Rectal smooth muscle tissue (tissue), 1 donor: ENCODE data around the gene OR10G7.

Source experiments
- H3K27ac ChIP-seq: one replicate; pipeline ENCODE4 v1.7.0; 2013; ENCODE audit warnings: low read depth, low read length, inconsistent platforms
- H3K27me3 ChIP-seq: one replicate; pipeline ENCODE4 v1.7.0; 2013; ENCODE audit warnings: low read length; ENCODE audit not compliant: control insufficient read depth, insufficient read depth
- H3K36me3 ChIP-seq: one replicate; pipeline ENCODE4 v1.7.0; 2013; ENCODE audit warnings: low read length; ENCODE audit not compliant: control insufficient read depth, insufficient read depth
- H3K4me1 ChIP-seq: one replicate; pipeline ENCODE4 v1.7.0; 2013; ENCODE audit warnings: low read length; ENCODE audit not compliant: control insufficient read depth, insufficient read depth
- H3K4me3 ChIP-seq: one replicate; pipeline ENCODE4 v1.7.0; 2013; ENCODE audit warnings: low read length
- H3K9ac ChIP-seq: one replicate; pipeline ENCODE4 v1.7.0; 2013; ENCODE audit warnings: low read length

Gene OR10G7

GRCh38 chr11:124074554-124074953 lies 33.4 kb upstream of the OR10G7 start:
- Histone ChIP-seq H3K4me1 (no peaks in the 10 kb centered on the region), H3K9ac (no peak overlapping the region), H3K36me3 (no peaks in the 10 kb centered on the region), H3K4me3 (no peak overlapping the region), H3K27me3 (peaks cover 2% of the 10 kb centered on the region), H3K27ac (no peak overlapping the region)

- H3K9ac ChIP-seq = no peak overlapping the region
- H3K36me3 ChIP-seq = no peaks in the 10 kb centered on the region
- peaks cover 2% of the 10 kb centered on the region for H3K27me3 ChIP-seq
- no peak overlapping the region for H3K27ac ChIP-seq
- no peaks in the 10 kb centered on the region for H3K4me1 ChIP-seq
- no peak overlapping the region for H3K4me3 ChIP-seq
Observed at GRCh38 chr11:124072147-124072546, 31.0 kb upstream of the OR10G7 start.

DNA sequence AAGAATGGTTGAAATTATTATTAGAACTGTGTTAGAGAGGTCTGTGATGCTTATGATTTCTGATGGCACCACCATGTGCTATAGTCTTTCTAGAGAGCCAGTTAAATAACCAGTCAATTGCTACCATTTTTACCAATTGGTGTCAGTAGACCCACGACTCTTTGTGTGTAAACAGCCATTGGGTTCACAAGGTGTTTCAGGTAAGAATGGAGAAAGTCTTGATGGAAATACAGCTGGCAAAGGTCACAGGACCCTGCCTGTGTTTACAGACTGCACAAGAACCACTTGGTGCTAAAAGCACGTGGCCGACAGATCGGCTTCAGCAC lies 30.5 kb upstream of the OR10G7 start:
- no peak overlapping the region for H3K4me3 ChIP-seq
- H3K4me1 ChIP-seq = no peaks in the 10 kb centered on the region
- no peaks in the 10 kb centered on the region for H3K36me3 ChIP-seq
- H3K27ac ChIP-seq = no peak overlapping the region
- H3K9ac ChIP-seq = no peak overlapping the region
- peaks cover 2% of the 10 kb centered on the region for H3K27me3 ChIP-seq

DNA sequence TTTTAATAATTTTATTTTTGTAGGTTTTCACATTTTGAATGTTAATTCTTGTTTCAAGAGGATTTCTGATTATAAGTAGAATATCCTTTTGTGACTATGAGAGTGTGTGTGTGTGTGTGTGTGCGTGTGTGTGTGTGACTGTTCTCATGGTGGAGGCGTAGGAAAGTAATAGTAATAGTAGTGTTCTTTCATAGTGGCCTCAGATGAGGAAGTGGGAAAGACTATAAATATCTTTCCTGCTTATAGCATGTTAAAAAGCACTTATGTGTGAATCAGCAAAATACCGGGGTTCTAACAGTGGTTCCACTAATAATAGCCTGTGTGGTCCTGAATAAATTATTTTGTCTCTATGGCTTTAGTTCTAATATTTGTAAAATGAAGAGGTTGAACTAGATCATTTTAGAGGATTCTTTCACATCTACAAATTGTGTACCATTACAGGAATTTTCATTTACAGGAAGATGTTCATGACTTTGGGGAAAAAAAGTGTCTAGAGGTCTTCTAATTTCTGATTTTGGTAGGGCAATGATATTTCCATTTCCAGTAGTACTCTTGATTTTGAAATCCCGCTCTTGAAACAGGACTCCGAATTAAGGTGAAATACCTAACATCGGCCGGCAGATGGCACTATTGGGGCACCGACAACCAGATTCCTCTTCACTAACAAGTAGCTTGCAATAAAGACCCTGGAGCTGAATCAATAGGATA lies 29.9 kb upstream of the OR10G7 start:
- Histone ChIP-seq H3K9ac (no peak overlapping the region), H3K4me3 (no peak overlapping the region), H3K27ac (no peak overlapping the region), H3K36me3 (no peaks in the 10 kb centered on the region), H3K27me3 (peaks cover under 1% of the 10 kb centered on the region), H3K4me1 (no peaks in the 10 kb centered on the region)

DNA sequence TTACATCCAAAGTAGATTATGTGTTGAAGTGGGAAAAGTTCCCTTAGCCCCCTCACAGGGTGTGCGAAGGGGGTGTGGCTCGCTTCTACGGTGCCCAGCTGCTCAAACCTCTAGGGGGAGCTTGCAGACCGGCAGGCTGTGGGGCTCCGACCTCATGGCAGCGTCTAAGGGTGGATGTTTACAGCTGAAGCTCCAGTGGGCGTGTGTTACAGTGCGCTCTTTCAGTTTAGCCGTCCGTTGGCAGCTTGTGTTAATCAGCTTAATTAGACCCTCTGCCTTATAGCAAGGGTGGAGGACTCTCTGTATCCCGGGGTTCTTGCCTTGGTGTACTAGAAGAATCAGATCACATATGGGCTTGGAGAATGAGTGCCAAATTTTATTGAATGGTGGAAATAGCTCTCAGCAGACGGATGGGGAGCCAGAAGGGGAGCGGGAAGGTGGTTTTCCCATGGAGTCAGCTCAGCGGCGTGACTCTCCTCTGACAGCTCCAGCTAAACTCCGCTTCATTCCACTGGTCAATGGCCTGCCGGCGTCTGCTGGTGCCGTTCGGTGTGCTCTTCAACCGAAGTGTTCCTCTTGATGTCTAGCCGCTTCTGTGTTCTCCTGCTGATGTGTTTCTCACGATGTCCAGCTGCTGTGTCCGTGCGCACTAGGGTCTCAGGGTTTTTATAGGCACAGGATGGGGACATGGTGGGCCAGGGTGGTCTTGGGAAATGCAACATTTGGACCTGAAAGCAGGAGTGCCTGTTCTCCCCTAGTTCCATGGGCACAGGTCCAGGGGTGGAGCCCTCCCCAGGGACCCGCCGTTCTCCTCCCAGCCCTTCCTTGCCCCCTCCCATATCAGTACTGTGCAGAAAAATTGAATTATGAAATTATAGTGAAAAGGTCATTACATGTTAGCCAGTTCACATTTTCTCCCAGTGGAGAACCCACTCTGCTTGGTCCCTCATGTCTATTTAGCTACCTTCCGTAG lies 28.6 kb upstream of the OR10G7 start:
- Histone ChIP-seq H3K4me3 (peak overlapping the region; percentile 34), H3K27me3 (no peaks in the 10 kb centered on the region), H3K36me3 (no peaks in the 10 kb centered on the region), H3K9ac (no peak overlapping the region), H3K4me1 (no peaks in the 10 kb centered on the region), H3K27ac (no peak overlapping the region)

GRCh38 chr11:124068601-124069110 lies 27.5 kb upstream of the OR10G7 start:
- Histone ChIP-seq H3K36me3 (no peaks in the 10 kb centered on the region), H3K27ac (no peak overlapping the region), H3K4me1 (no peaks in the 10 kb centered on the region), H3K27me3 (no peaks in the 10 kb centered on the region), H3K9ac (no peak overlapping the region), H3K4me3 (no peak overlapping the region)

GRCh38 chr11:124052966-124053365 lies 11.8 kb upstream of the OR10G7 start:
- H3K27me3 ChIP-seq = no peaks in the 10 kb centered on the region
- H3K4me1 ChIP-seq = no peaks in the 10 kb centered on the region
- H3K4me3 ChIP-seq = no peak overlapping the region
- H3K9ac ChIP-seq = no peak overlapping the region
- no peak overlapping the region for H3K27ac ChIP-seq
- no peaks in the 10 kb centered on the region for H3K36me3 ChIP-seq

DNA sequence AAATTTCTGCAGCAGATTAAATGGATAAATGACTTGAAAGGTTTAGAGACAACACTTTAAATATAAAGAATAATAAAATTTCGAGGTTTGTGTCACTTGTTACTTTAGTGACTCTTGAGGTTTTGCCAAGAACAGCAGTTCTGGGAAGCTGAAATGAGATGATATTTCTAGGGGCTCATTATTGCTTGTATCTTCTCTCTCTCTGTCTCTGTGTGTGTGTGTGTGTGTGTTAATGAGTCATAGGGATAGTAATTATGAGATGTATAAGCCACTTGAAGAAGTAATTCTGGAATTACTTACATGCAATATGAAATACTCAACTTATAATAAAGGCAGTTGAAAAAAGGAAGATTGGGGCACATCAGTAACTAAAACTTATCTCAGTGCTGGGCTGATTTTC lies 9.6 kb upstream of the OR10G7 start:
- Histone ChIP-seq H3K27me3 (no peaks in the 10 kb centered on the region), H3K4me3 (no peak overlapping the region), H3K9ac (no peak overlapping the region), H3K4me1 (no peaks in the 10 kb centered on the region), H3K27ac (no peak overlapping the region), H3K36me3 (no peaks in the 10 kb centered on the region)

GRCh38 chr11:124043420-124043819 lies 2.3 kb upstream of the OR10G7 start:
- Histone ChIP-seq H3K4me1 (no peaks in the 10 kb centered on the region), H3K27ac (no peak overlapping the region), H3K27me3 (no peaks in the 10 kb centered on the region), H3K36me3 (no peaks in the 10 kb centered on the region), H3K4me3 (no peak overlapping the region), H3K9ac (no peak overlapping the region)

- Histone ChIP-seq H3K4me1 (no peaks in the 10 kb centered on the region), H3K27me3 (no peaks in the 10 kb centered on the region)
Observed at GRCh38 chr11:124039557-124039956, 1.6 kb downstream of the OR10G7 start.

GRCh38 chr11:124036666-124037065 lies 4.5 kb downstream of the OR10G7 start:
- H3K36me3 ChIP-seq = no peaks in the 10 kb centered on the region
- no peak overlapping the region for H3K27ac ChIP-seq
- no peak overlapping the region for H3K4me3 ChIP-seq
- H3K9ac ChIP-seq = no peak overlapping the region
- no peaks in the 10 kb centered on the region for H3K27me3 ChIP-seq
- H3K4me1 ChIP-seq = no peaks in the 10 kb centered on the region

More at GRCh38 chr11:124039557-124039956, 1.6 kb downstream of the OR10G7 start:
- Histone ChIP-seq H3K9ac (no peak overlapping the region), H3K4me3 (no peak overlapping the region), H3K27ac (no peak overlapping the region), H3K36me3 (no peaks in the 10 kb centered on the region)

- Histone ChIP-seq H3K27ac (no peak within 1 kb of the TSS), H3K27me3 (no peaks in the 10 kb centered on the region), H3K4me1 (no peaks in the 10 kb centered on the region), H3K4me3 (no peak within 1 kb of the TSS), H3K9ac (no peak within 1 kb of the TSS), H3K36me3 (no peaks in the 10 kb centered on the region)
Observed at GRCh38 chr11:124026498-124026897, 14.6 kb downstream of the OR10G7 start, which contains the start of gene OR10G8. Gene OR10G8 (plus strand): TSS chr11:124026798. CDS start chr11:124029623, 2,825 bp downstream.
